Naive thymus-derived CD8-positive, alpha-beta T cell (primary cell): Measurements from ENCODE around the gene RTEL1. TPM values are rescaled to one million over a fixed set of nuclear protein-coding genes. Genes with fewer than 3 reads are reported as not detected.
"Not testable (repeated sequence)": the region's sequence is repeated elsewhere in the genome, so short reads cannot be mapped to it uniquely, and the experiment has no call there.

ENCODE experiments used
- ATAC-seq, 2 donors: fragments of 150-1000 bp; cut with Tn5 transposase in 1 of 2; sonication (Bioruptor Pico), chemical (Tn5 transposase) in 1 of 2; 1 replicate in 1 of 2; 2 replicates in 1 of 2; pipeline ENCODE4 v1.10.0; 2021; ENCODE audit warnings: mild to moderate bottlenecking in 2 of 2, moderate library complexity in 2 of 2
- POLR2A ChIA-PET: fragments of 350-600 bp; sonication (Branson Sonifier 250); formaldehyde crosslinking; loops from one replicate; lab custom pipeline; 2021; ENCODE audit warnings: antibody characterized with exemption; lab: Charles Lee
- DNase-seq, 10 donors: peaks; one replicate each; pipeline versions ENCODE4 v3.0.0 to v3.0.0-alpha.2; 2020 to 2022
- H3K27ac Mint-ChIP-seq, 10 donors: one replicate each; pipeline ENCODE4 v1.8.0; 2020 to 2022; ENCODE audit warnings: mild to moderate bottlenecking in 10 of 10, mixed read lengths in 10 of 10, moderate library complexity in 4 of 10, inconsistent platforms in 1 of 10
- H3K27me3 Mint-ChIP-seq, 5 donors: one replicate each; pipeline ENCODE4 v1.8.0; 2021 to 2022; ENCODE audit warnings: mixed read lengths in 5 of 5
- H3K36me3 Mint-ChIP-seq, 3 donors: one replicate each; pipeline ENCODE4 v1.8.0; 2020 to 2022; ENCODE audit warnings: mixed read lengths in 3 of 3, mild to moderate bottlenecking in 2 of 3, inconsistent platforms in 1 of 3
- H3K4me1 Mint-ChIP-seq, 4 donors: one replicate each; pipeline ENCODE4 v1.8.0; 2021 to 2022; ENCODE audit warnings: mixed read lengths in 4 of 4
- H3K4me3 Mint-ChIP-seq, 10 donors: one replicate each; pipeline ENCODE4 v1.8.0; 2020 to 2022; ENCODE audit warnings: mild to moderate bottlenecking in 10 of 10, mixed read lengths in 10 of 10, moderate library complexity in 6 of 10, inconsistent platforms in 1 of 10
- H3K9me3 Mint-ChIP-seq, 9 donors: one replicate each; pipeline ENCODE4 v1.8.0; 2020 to 2022; ENCODE audit warnings: mixed read lengths in 9 of 9, mild to moderate bottlenecking in 3 of 9, inconsistent platforms in 1 of 9, moderate library complexity in 1 of 9
- polyA plus RNA-seq, 3 donors: library from polyadenylated mRNA; unstranded; fragments of 300-500 nt; fragmentation: Illumina TruSeq; gene quantifications; one replicate each; pipeline ENCODE4 v1.2.3, GENCODE V29; 2021
- total RNA-seq, 8 experiments: library from RNA in 2 of 8; stranded (reverse) in 2 of 8; gene quantifications; one replicate each; pipeline ENCODE4 v1.2.3 and lab custom pipeline; 2021 to 2026

The RTEL1 gene
- total and polyA plus RNA-seq, 5 experiments from 2014 or later, result 3.2 to 25.5 (median 6.8) TPM

DNA sequence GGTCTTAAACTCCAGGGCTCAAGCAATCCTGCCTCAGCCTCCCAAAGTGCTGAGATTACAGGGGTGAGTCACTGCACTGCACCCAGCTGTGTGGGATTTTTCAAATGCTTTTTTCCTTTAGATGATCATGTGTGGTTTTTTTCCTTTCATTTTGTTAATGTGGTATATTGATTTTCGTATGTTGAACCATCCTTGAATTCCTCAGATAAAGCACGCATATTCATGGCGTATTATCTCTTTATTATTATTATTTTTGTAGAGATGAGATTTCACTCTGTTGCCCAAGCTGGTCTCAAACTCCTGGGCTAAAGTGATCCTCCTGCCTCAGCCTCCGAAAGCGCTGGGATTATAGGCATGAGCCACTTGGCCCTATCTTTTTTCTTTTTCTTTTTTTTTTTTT lies 56.7 kb downstream of the RTEL1 start:
- H3K4me3 Mint-ChIP-seq, result no peak overlapping the region
- H3K27me3 Mint-ChIP-seq, result no peaks in the 10 kb centered on the region
- H3K36me3 Mint-ChIP-seq, result peaks cover 12 to 91% (median 61%) of the 10 kb centered on the region in 3 donors
- POLR2A ChIA-PET, result interaction anchor here (0.5 to 2.7 kb wide), 2 partner anchors 9 to 22 kb away, joined by 6 to 10 read pairs; partner anchors contain the start of gene LIME1
- no peak overlapping the region for H3K27ac Mint-ChIP-seq
- peaks cover 24 to 64% (median 53%) of the 10 kb centered on the region in 4 donors for H3K4me1 Mint-ChIP-seq
- ATAC-seq (no peak), DNase-seq (no peak)
- H3K9me3 Mint-ChIP-seq, result peaks cover 0 to 27% (median 9%) of the 10 kb centered on the region in 9 donors

DNA sequence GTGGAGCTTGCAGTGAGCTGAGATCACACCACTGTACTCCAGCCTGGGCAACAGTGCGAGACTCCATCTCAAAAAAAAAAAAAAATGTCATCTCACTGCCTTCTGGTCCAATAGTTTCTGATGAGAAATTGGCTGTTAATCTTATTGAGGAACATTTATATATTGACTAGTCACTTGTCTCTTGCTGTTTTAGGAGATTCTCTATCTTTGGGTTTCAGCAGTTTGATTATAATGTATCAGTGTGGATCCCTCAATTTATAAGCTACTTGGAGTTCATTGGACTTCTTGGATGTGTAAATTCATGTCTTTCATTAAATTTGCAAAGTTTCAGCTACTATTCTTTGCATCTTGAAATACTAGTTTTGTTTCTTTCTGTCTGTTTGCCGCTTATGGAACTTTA lies 60.9 kb downstream of the RTEL1 start:
- H3K27me3 Mint-ChIP-seq, result no peaks in the 10 kb centered on the region
- ATAC-seq, result no peak
- POLR2A ChIA-PET, result interaction anchor here (0.6 to 1.6 kb wide), 3 partner anchors 8 to 11 kb away, joined by 3 to 17 read pairs (median 3); partner anchors contain the start of genes ARFRP1 and ZGPAT

DNA sequence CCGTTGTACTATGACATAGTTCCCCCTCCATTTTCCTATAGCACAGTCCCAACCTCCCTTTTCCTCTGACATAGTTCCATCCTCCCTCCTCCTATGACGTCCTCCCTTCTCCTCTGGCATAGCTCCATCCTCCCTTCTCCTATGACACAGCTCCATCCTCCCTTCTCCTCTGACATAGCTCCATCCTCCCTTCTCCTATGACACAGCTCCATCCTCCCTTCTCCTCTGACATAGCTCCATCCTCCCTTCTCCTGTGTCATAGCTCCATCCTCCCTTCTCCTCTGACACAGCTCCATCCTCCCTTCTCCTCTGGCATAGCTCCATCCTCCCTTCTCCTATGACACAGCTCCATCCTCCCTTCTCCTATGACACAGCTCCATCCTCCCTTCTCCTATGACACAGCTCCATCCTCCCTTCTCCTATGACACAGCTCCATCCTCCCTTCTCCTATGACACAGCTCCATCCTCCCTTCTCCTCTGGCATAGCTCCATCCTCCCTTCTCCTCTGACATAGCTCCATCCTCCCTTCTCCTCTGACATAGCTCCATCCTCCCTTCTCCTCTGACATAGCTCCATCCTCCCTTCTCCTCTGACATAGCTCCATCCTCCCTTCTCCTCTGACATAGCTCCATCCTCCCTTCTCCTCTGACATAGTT lies 65.0 kb downstream of the RTEL1 start:
- not testable (repeated sequence) for DNase-seq, H3K27me3 Mint-ChIP-seq, H3K4me3 Mint-ChIP-seq, ATAC-seq
- Mint-ChIP-seq H3K27ac (peak overlapping the region in 2 of 10 donors; percentile 27 to 85), H3K36me3 (peaks cover 19 to 69% (median 41%) of the 10 kb centered on the region in 3 donors), H3K9me3 (peaks cover 0 to 35% (median 11%) of the 10 kb centered on the region in 9 donors), H3K4me1 (peaks cover 12 to 55% (median 43%) of the 10 kb centered on the region in 4 donors)
- POLR2A ChIA-PET, result interaction anchor here (1.2 to 2.1 kb wide), 3 partner anchors 11 to 15 kb away, joined by 3 to 7 read pairs (median 4); partner anchors contain the start of genes ARFRP1, LIME1 and ZGPAT

More for the DNA sequence above, 60.9 kb downstream of the RTEL1 start:
- Mint-ChIP-seq H3K36me3 (peaks cover 14 to 81% (median 48%) of the 10 kb centered on the region in 3 donors), H3K27ac (peak overlapping the region in 3 of 10 donors; percentile 3 to 27 (median 24)), H3K9me3 (peaks cover 0 to 31% (median 9%) of the 10 kb centered on the region in 9 donors), H3K4me3 (peak overlapping the region in 1 of 10 donors; percentile 11), H3K4me1 (peaks cover 18 to 62% (median 52%) of the 10 kb centered on the region in 4 donors)
- DNase-seq, result no peak

DNA sequence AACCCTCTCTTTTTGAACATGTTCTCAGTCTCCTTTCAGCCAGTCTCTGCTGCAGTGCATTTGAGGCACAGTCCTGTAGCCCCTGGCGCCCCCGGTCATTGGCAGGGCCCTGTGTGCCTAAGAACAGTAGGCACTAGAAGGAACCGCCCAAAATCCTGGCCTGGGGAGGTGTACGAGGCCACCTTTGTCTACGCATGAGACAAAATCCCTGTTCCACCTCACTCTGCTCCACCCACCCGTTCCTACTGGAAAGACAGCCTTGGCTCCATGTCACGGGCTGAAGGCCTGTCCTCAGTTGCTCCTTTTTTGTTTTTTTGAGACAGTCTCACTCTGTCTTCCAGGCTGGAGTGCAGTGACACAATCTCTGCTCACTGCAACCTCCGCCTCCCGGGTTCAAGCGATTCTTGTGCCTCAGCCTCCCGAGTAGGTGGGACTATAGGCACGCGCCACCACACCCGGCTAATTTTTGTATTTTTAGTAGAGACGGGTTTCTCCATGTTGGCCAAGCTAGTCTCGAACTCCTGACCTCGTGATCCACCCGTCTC lies 72.1 kb downstream of the RTEL1 start:
- peaks cover 19 to 41% (median 29%) of the 10 kb centered on the region in 4 donors for H3K4me1 Mint-ChIP-seq
- peaks cover 4 to 32% (median 21%) of the 10 kb centered on the region in 3 donors for H3K36me3 Mint-ChIP-seq
- not testable (repeated sequence) for H3K27ac Mint-ChIP-seq, H3K27me3 Mint-ChIP-seq, H3K4me3 Mint-ChIP-seq, ATAC-seq, DNase-seq
- POLR2A ChIA-PET, result interaction anchor here (0.7 to 5.0 kb wide), 5 partner anchors 20 to 72 kb away, joined by 3 to 46 read pairs (median 3); partner anchors contain the start of genes ARFRP1, RTEL1 and ZGPAT
- H3K9me3 Mint-ChIP-seq, result peaks cover 0 to 14% (median 3%) of the 10 kb centered on the region in 9 donors

DNA sequence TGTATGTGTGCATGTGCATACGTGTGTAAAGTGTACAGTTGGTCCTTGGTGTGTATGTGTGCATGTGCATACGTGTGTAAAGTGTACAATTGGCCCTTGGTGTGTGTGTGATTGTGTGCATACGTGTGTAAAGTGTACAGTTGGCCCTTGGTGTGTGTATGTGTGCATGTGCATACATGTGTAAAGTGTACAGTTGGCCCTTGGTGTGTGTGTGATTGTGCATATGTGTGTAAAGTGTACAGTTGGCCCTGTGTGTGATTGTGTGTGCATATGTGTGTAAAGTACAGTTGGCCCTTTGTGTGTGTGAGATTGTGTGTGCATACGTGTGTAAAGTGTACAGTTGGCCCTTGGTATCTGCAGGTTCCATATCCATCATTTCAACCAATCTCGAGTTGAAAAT lies 73.3 kb downstream of the RTEL1 start:
- POLR2A ChIA-PET, result interaction anchor here (0.7 to 5.0 kb wide), 3 partner anchors 9 to 36 kb away, joined by 3 to 46 read pairs (median 3); partner anchors contain the start of genes ARFRP1 and ZGPAT
- DNase-seq (no peak), ATAC-seq (no peak)
- peaks cover 31 to 49% (median 39%) of the 10 kb centered on the region in 4 donors for H3K4me1 Mint-ChIP-seq
- H3K36me3 Mint-ChIP-seq, result peaks cover 0 to 28% (median 14%) of the 10 kb centered on the region in 3 donors
- no peak overlapping the region for H3K4me3 Mint-ChIP-seq
- H3K9me3 Mint-ChIP-seq, result peaks cover 0 to 7% (median 0%) of the 10 kb centered on the region in 9 donors
- no peaks in the 10 kb centered on the region for H3K27me3 Mint-ChIP-seq
- no peak overlapping the region for H3K27ac Mint-ChIP-seq

DNA sequence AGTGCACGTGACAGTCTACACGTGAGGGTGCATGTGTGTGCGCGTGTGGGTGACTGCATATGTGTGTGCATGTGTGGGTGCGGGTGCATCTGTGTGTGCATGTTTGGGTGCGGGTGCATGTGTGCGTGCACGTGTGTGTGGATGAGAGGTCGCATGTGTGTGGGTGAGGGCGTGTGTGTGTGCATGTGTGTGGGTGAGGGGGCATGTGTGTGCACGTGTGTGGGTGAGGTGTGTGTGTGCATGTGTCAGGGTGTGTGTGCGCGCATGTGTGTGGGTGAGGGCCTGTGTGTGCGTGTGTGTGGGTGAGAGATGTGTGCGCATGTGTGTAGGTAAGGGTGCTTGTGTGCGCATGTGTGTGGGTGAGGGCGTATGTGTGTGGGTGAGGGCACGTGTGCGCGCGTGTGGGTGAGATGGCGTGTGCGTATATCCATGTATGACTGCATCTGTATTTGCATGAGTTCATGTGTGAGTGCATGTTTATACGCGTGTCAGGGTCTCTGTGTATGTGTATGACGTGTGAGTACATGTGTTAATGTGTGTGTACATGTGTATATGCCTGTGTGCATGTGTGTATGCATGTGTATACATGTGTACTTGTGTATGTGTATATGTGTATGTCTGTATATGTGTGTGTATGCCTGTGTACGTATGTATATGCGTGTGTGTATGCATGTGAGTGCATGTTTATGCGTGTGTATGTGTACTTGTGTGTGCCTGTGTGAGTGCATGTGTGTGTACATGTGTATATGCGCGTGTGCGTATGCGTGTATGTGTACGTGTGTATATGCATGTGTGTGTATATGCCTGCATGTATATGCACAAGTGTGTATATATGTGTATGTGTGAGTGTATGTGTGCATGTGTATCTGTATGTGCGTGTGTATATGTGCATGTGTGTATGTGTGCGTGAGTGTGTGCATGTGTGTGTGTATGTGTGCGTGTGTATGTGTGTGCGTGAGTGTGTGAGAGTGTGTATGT lies 74.3 kb downstream of the RTEL1 start:
- POLR2A ChIA-PET, result interaction anchor here (0.9 to 1.5 kb wide), 2 partner anchors 9 to 105 kb away, joined by 4 to 7 read pairs; partner anchors contain the start of gene GMEB2
- DNase-seq (peak in 1 of 10 donors; percentile 11), ATAC-seq (no peak)
- H3K4me1 Mint-ChIP-seq, result peaks cover 29 to 44% (median 35%) of the 10 kb centered on the region in 4 donors
- peaks cover 0 to 3% (median 0%) of the 10 kb centered on the region in 9 donors for H3K9me3 Mint-ChIP-seq
- H3K27me3 Mint-ChIP-seq, result no peaks in the 10 kb centered on the region
- peaks cover 0 to 22% (median 10%) of the 10 kb centered on the region in 3 donors for H3K36me3 Mint-ChIP-seq
- H3K27ac Mint-ChIP-seq, result no peak overlapping the region
- H3K4me3 Mint-ChIP-seq, result no peak overlapping the region

DNA sequence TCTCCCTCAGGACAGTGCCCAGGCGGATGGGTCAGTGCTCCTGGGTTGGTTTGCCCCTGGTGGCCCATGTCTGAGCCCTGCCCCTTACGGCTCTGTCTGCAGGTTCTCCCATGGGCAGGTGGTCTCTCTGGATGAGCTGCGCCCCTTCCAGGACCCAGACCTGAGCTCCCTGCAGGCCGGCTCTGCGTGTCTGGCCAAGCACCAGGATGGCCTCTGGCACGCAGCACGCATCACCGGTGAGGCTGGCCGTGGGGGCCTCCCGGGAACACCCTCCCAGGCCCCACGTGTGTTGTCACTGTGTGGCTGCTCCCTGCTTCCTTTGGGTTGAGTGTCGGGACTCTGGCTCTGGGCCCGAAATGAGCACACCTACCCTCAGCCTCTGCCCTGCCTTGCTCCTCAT lies 75.0 kb downstream of the RTEL1 start:
- POLR2A ChIA-PET, result interaction anchor here (0.9 to 10.0 kb wide), 3 partner anchors 10 to 106 kb away, joined by 4 to 137 read pairs (median 7); partner anchors contain the start of gene GMEB2
- no peak for ATAC-seq
- H3K27ac Mint-ChIP-seq, result peak overlapping the region in 1 of 10 donors; percentile 63

GRCh38 chr20:63733579-63734081 lies 75.5 kb downstream of the RTEL1 start:
- POLR2A ChIA-PET, result interaction anchor here (0.6 to 10.0 kb wide), 5 partner anchors 10 to 195 kb away, joined by 3 to 137 read pairs (median 4); partner anchors contain the start of gene GMEB2
- Mint-ChIP-seq H3K4me1 (peaks cover 24 to 32% (median 29%) of the 10 kb centered on the region in 4 donors), H3K36me3 (peaks cover 0 to 19% (median 5%) of the 10 kb centered on the region in 3 donors), H3K4me3 (peak overlapping the region in 7 of 10 donors; percentile 19 to 69 (median 43)), H3K27ac (peak overlapping the region in 8 of 10 donors; percentile 51 to 92 (median 74)), H3K9me3 (no peaks in the 10 kb centered on the region), H3K27me3 (no peaks in the 10 kb centered on the region)
- ATAC-seq (no peak), DNase-seq (no peak)

More for the DNA sequence above, 75.0 kb downstream of the RTEL1 start:
- H3K9me3 Mint-ChIP-seq, result peaks cover 0 to 3% (median 0%) of the 10 kb centered on the region in 9 donors
- no peak for DNase-seq
- peaks cover 29 to 37% (median 32%) of the 10 kb centered on the region in 4 donors for H3K4me1 Mint-ChIP-seq
- peaks cover 0 to 19% (median 8%) of the 10 kb centered on the region in 3 donors for H3K36me3 Mint-ChIP-seq
- H3K4me3 Mint-ChIP-seq, result no peak overlapping the region
- H3K27me3 Mint-ChIP-seq, result no peaks in the 10 kb centered on the region

DNA sequence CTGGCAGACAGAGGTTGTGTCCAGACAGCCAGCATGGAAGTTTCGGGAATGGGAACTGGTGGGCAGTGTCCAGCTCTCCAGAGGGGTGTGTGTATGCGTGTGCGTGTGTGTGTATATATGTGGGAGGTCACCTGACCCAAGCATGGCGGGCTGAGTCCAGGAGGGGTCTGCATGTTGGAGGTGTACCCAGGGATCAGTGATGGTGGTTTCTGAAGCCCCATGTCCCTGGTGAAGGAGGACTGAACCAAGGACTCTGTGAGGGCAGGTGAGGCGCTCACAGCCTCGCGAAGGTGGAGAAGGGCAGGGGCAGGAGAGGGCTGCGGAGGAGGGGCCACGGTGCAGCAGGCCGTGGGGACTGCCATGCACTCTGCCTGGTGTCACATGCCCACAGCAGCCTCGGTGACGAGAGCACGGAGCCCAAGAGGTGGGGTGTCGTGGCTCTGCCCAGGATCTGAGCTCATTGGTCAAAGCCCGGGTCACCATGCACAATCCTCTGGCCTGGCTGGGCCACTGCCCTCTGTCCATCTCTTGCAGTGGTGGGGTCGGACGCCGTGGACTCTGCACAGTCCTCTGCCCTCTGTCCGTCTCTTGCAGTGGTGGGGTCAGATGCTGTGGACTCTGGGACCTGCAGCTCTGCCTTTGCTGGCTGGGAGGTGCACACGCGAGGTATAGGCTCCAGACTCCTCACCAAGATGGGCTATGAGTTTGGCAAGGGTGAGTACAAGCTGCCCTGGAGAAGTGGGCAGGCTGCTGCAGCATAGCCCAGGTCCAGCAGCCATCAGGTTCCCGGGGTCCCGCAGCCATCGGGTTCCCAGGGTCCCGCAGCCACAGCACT lies 76.2 kb downstream of the RTEL1 start:
- Mint-ChIP-seq H3K4me1 (peaks cover 22 to 30% (median 29%) of the 10 kb centered on the region in 4 donors), H3K27me3 (no peaks in the 10 kb centered on the region), H3K27ac (peak overlapping the region in 8 of 10 donors; percentile 51 to 92 (median 74)), H3K9me3 (no peaks in the 10 kb centered on the region), H3K4me3 (peak overlapping the region in 7 of 10 donors; percentile 4 to 49 (median 41)), H3K36me3 (peaks cover 0 to 19% (median 3%) of the 10 kb centered on the region in 3 donors)
- ATAC-seq (no peak), DNase-seq (no peak)
- POLR2A ChIA-PET, result interaction anchor here (0.5 to 10.0 kb wide), 6 partner anchors 10 to 196 kb away, joined by 3 to 162 read pairs (median 6); partner anchors contain the start of genes ARFRP1 and ZGPAT
